RWPE1 (cell line): Measurements from ENCODE around the gene RAB20.

ENCODE experiments used
- CTCF ChIA-PET: fragments of 350-600 bp; sonication (Branson Sonifier 250); formaldehyde crosslinking; extraction: SDS; loops from one replicate; lab custom pipeline; 2021; lab: Yijun Ruan, JAX
- POLR2A ChIA-PET: fragments of 400-600 bp; formaldehyde crosslinking; extraction: SDS; loops from one replicate; lab custom pipeline; 2020; ENCODE audit warnings: antibody characterized with exemption; ENCODE audit not compliant: low non-redundant PET; lab: Yijun Ruan, JAX
- DNase-seq: peaks from one replicate; pipeline ENCODE4 v3.0.0; 2012; ENCODE audit warnings: low spot score
- H3K27ac ChIP-seq: fragments of 450-650 bp; 2 replicates; pipeline ENCODE4 v1.5.1; 2017
- CTCF ChIP-seq: fragments of 450-650 bp; conservative IDR thresholded peaks from 2 replicates; pipeline ENCODE4 v1.5.1; 2017; ENCODE audit warnings: low read depth, mild to moderate bottlenecking

The RAB20 gene

GRCh38 chr13:110484290-110485048, 77.1 kb downstream of the RAB20 start:
- no peak for TF ChIP-seq CTCF
- no peak for DNase-seq
- ChIA-PET CTCF (no interaction called here), POLR2A (no interaction called here)
- no peak overlapping the region for H3K27ac ChIP-seq

GRCh38 chr13:110483386-110483968, 78.0 kb downstream of the RAB20 start:
- DNase-seq, result no peak
- ChIA-PET CTCF (no interaction called here), POLR2A (interaction anchor here (0.6 kb wide), 1 partner anchor 68 kb away, joined by 4 read pairs; no protein-coding TSS in a partner anchor)
- no peak for TF ChIP-seq CTCF
- H3K27ac ChIP-seq, result no peak overlapping the region

- no peak overlapping the region for H3K27ac ChIP-seq
- no peak for TF ChIP-seq CTCF
- DNase-seq, result no peak
- CTCF ChIA-PET, result no interaction called here
- POLR2A ChIA-PET, result no interaction called here
Observed at GRCh38 chr13:110480161-110480560, 81.4 kb downstream of the RAB20 start.

GRCh38 chr13:110479648-110480047, 81.9 kb downstream of the RAB20 start:
- DNase-seq, result no peak
- POLR2A ChIA-PET, result no interaction called here
- CTCF ChIA-PET, result no interaction called here
- no peak for TF ChIP-seq CTCF
- no peak overlapping the region; the same call in 1 of the 2 replicates for H3K27ac ChIP-seq

GRCh38 chr13:110479215-110479545, 82.3 kb downstream of the RAB20 start:
- ChIA-PET POLR2A (no interaction called here), CTCF (no interaction called here)
- peak overlapping the region; percentile 19 for H3K27ac ChIP-seq
- DNase-seq, result no peak
- TF ChIP-seq CTCF, result no peak

- TF ChIP-seq CTCF, result no peak
- peak overlapping the region; percentile 19 for H3K27ac ChIP-seq
- POLR2A ChIA-PET, result no interaction called here
- DNase-seq, result no peak
- CTCF ChIA-PET, result no interaction called here
Observed at GRCh38 chr13:110478405-110479214, 82.9 kb downstream of the RAB20 start.
